ENCODE data around the gene NUTM2D.
"Not testable (repeated sequence)": the region's sequence is repeated elsewhere in the genome, so short reads cannot be mapped to it uniquely, and the experiment has no call there.

NUTM2D gene

GRCh38 chr10:87383149-87383857 is 25.8 kb downstream of the NUTM2D start:
- not testable (repeated sequence) for DNase-seq

DNA sequence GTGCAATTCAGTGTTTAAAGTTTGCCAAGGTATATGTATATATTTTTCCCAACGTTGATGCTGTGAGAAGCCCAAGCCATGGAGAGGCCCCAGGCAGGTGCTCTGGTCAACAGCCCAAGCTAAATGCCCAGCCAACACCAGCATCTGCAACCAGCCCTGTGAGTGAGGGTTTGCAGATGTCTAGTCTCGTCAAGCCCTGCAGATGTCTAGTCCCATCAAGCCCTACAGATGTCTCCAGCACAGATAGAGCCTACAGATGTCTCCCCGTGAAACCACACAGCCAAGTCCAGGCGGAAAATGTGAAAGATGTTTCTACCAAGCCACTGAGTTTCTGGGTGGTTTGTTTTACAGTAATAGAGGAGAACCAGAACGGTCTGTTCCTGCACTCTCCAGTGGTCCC is 26.7 kb downstream of the NUTM2D start:
- DNase-seq = not testable (repeated sequence)

DNA sequence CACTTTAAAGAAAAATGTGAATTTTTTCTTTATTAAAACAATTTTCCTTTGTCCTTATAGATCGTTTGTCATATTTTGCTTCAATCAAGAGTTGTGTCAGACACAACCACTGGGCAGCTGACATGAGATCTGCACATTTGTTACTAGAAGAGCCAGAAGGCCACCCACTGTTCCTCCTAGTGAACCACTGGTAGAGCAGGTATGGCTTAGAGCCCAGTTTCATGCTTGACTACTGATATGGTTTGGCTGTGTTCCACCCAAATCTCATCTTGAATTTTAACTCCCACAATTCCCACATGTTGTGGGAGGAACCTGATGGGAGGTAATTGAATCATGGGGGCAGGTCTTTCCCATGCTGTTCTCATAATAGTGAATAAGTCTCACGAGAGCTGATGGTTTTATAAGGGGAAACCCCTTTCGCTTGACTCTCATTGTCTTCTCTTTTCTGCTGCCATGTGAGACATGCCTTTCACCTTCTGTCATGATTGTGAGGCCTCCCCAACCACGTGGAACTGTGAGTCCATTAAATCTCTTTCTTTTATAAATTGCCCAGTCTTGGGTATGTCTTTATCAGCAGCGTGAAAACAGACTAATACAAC is 28.3 kb downstream of the NUTM2D start:
- not testable (repeated sequence) for DNase-seq

DNA sequence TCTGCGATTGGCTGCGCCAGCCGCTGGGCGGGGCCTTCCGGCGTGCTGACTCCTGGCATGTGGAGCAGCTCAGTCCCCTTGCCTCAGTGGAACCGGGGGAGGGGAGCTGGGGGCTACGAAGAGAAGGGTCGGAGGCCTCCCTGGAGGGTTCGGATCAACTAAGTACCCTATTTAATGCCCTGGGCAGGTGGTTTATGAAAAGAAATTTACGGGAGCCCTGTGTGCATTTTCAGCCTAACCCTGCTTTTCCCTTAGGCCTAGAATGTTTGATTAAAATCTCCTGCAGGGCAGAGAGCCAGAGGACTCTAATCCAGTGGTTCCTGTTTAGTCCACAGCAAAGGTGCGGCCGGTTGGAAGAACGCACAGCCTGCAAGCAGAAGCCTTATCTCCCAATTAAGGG is 33.8 kb downstream of the NUTM2D start:
- DNase-seq = not testable (repeated sequence)

DNA sequence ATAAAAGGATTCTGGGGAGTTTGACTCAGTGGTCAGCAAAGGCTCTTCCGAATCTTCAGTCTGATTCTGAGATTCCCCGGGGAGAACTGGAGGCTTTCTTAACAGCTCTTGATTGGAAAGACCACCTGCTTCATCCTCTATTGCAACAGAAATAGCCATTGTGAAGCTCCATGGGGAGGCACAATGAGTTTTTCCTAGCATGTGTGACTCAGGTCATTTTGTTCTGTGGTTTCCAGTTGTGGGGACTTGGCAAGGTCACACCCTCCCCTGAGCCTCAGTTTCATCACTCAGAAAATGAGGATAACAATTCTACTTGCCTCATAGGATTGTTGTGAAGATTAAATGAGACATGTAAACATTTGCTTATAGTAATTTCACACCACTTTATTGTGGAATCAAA is 38.7 kb downstream of the NUTM2D start:
- not testable (repeated sequence) for DNase-seq

- DNase-seq = not testable (repeated sequence)
Observed at GRCh38 chr10:87398436-87398835, 40.9 kb downstream of the NUTM2D start.

DNA sequence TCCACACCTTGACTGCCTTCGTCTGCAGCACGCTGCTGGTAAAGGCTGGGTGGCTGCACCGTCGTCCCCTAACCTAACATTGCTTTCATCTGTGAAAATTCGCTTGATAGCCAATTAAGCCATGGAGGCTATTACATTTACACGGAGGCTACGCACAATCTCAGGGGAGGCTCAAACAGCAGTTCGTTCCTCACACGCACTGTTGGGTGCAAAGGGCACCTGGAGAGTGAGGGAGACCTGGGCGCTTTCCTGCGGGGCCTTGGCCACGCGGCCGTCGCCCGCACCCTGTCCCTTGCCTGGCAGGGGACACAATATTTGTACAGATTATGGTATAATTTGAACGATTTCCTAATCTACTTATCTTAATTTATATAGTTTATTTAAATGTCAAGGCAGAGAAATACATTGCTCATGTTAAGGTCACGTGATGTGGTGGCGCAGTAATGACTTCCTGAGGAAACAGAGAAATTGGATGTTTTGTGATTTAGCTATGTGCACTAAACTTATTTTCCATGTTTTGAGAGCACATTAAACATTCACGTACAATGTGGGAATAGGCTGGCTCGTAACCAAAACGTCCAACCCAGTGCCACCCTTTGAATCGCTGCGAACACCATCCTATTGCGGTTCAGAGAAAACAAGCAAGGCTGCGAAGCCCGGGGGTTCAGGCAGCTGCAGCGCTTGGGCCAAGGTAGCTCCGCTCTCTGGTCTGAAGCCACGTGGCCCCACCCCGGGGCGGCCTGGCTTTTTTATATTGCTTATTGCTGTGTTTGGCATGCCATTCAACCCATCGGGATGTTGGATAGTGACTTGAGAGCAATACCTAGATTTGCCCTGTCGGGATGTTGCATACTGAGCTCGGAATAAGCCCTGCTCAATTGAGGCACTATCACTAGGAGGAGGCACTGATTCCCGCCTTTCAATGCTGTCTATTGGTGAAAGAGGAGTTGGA is 50.2 kb downstream of the NUTM2D start:
- not testable (repeated sequence) for DNase-seq

DNA sequence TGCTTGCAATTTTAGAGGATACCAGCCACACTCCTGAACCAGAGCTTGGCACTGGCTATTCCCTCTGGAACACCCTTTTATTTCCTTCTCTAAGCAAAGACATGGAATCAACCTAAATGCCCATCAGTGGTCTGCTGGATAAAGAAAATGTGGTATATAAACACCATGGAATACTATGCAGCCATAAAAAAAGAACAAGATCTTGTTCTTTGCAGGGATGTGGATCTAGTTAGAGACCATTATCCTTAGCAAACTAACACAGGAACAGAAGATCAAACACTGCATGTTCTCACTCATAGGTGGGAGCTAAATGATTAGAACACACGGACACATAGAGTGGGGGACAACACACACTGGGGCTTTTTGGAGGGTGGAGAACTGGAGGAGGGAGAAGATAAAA is 56.4 kb downstream of the NUTM2D start:
- not testable (repeated sequence) for DNase-seq
